OCI-LY1 (cell line): Measurements from ENCODE around the gene RUBCN.

Experiments
- CTCF ChIP-seq: fragments of 200-600 bp; sonication (generic), shearing (Covaris generic); IDR thresholded peaks from 2 replicates; pipeline ENCODE4 v1.5.1; 2017; ENCODE audit warnings: mild to moderate bottlenecking, antibody characterized with exemption, low read length, moderate library complexity, mixed read lengths
- EZH2 ChIP-seq: fragments of 200-600 bp; sonication (generic), shearing (Covaris generic); IDR thresholded peaks from 2 replicates; pipeline ENCODE4 v1.8.0; 2017; ENCODE audit warnings: borderline replicate concordance, mixed run types, mild to moderate bottlenecking, antibody characterized with exemption, low read length, moderate library complexity, mixed read lengths

- TF ChIP-seq CTCF (no peak), EZH2 (no peak)
Observed at GRCh38 chr3:197670361-197670760, 66.3 kb downstream of the RUBCN start.
